Cardiac muscle cell (in vitro differentiated cells and primary cell): ENCODE results near the gene CHPF. TPM values are rescaled to one million over a fixed set of nuclear protein-coding genes. Genes with fewer than 3 reads are reported as not detected.

Experiments used
- DNase-seq, 2 donors: peaks; one replicate each; pipeline versions ENCODE4 v3.0.0 to v3.0.0-alpha.2; 2010 to 2017; ENCODE audit warnings: low read depth in 1 of 2, low spot score in 1 of 2
- H3K27ac ChIP-seq: fragments of 200-600 bp; sonication (generic); 2 replicates; pipeline ENCODE4 v1.5.1; 2016
- H3K27me3 ChIP-seq: fragments of 200-600 bp; sonication (generic); 2 replicates; pipeline ENCODE4 v1.6.0; 2016; ENCODE audit warnings: control low read depth
- H3K36me3 ChIP-seq: fragments of 200-600 bp; sonication (generic); 2 replicates; pipeline ENCODE4 v1.5.1; 2016; ENCODE audit warnings: control low read depth
- H3K4me1 ChIP-seq: fragments of 200-600 bp; sonication (generic); 2 replicates; pipeline ENCODE4 v1.8.1; 2017; ENCODE audit warnings: low read depth, mild to moderate bottlenecking, mixed run types
- H3K4me3 ChIP-seq: fragments of 200-600 bp; sonication (generic); 2 replicates; pipeline ENCODE4 v1.5.1; 2016; ENCODE audit warnings: mild to moderate bottlenecking
- H3K9me3 ChIP-seq: fragments of 200-600 bp; sonication (generic); 2 replicates; pipeline ENCODE4 v1.5.1; 2017; ENCODE audit warnings: low read depth, mild to moderate bottlenecking, control low read depth
- CTCF ChIP-seq: IDR thresholded peaks from 2 replicates; pipeline ENCODE4 v1.5.1; 2012; ENCODE audit warnings: low read depth, mild to moderate bottlenecking, low read length
- polyA plus RNA-seq: library from polyadenylated mRNA; unstranded; fragments of >200 nt; fragmentation: Nextera tagmentation; extraction: Ambion mirVana; gene quantifications from 2 replicates; pipeline ENCODE4 v1.2.1, GENCODE V29; 2016
- total RNA-seq: library from RNA; depleted of rRNA; stranded (reverse); fragments of >200 nt; gene quantifications from 2 replicates; pipeline ENCODE4 v1.2.3, GENCODE V29; 2016

Gene CHPF
- total and polyA plus RNA-seq, 2 experiments from 2014 or later, result 208 to 301 TPM

DNA sequence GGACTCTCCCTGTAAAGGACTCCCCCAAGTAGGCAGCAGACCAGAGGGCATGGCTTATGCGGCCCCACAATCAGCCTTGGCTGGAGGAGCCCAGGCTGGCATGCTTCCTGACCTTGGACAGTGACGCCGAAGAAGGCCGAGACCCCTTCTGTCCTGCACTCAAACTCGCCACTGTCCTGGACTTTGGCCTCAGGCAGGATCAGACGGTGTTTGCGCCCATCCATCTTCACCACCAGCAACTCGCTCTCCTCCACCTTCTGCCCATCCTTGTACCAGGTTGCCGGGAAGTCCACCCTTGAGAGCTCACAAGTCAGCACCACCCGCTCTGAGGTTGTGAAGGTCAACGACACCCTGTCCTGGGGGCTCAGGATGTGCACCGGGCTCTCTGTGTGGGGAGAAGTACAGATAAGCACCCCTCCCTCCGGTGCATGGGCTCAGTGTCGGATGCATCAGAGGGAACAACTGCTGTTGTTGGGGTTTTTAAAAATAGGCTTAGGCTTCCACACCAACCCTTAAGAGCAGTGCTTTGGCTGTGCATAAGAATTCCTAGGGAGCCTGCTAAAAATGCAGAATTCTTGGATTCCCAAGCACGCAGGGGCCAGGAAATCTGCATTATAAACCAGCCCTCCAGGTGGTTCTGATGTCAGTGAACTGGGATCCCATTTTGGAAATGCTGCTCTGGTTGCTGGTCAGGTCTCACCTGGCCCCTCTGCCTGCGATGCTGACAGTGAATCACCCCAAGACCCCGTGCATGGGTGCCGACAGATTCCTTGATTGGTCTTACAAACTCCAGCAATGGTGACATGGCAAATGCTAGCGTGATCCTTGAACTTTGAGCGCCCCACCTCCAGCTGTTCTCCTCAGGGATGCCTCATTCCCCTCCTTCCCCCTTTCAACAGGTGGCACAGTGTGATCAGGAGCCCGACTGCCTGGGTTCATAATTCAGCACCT lies 21.8 kb upstream of the CHPF start:
- Histone ChIP-seq H3K9me3 (no peaks in the 10 kb centered on the region), H3K4me3 (no peak overlapping the region), H3K4me1 (peaks cover 19% of the 10 kb centered on the region), H3K27me3 (no peaks in the 10 kb centered on the region), H3K36me3 (peaks cover 59% of the 10 kb centered on the region), H3K27ac (no peak overlapping the region)
- no peak for DNase-seq
- no peak for TF ChIP-seq CTCF

DNA sequence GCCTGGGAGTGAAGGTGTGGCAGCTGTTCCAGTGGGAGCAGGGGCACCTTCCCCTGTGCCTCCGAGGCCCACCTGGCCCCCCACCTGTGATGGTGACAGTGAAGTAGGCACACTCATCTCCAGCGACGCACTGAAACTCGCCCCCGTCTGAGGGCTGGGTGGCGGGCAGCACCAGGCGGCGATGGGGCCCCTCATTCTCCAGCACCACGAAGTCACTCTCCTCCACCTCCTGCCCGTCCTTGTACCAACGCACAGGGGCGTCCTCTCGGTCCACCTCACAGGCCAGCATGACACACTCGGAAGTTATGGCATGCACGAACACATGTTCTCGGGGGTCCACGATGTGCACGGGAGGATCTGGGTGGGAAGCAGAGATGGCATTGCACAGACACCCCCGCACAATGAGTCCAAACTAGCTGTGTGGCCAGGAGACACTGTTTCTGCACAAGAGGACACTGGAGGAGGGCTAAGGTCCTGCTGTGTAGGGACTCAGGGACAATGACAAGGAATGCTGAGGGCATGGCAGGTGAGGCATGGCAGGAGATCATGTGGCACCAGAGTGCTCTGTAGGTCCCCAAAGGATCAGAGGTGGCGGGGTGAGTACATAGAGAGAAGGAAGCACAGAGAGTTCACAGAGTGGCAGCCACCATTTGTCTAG lies 19.8 kb upstream of the CHPF start:
- H3K4me1 ChIP-seq, result peaks cover 7% of the 10 kb centered on the region
- peaks cover 59% of the 10 kb centered on the region for H3K36me3 ChIP-seq
- H3K27ac ChIP-seq, result no peak overlapping the region
- H3K4me3 ChIP-seq, result no peak overlapping the region
- TF ChIP-seq CTCF, result no peak
- DNase-seq, result no peak
- no peaks in the 10 kb centered on the region for H3K27me3 ChIP-seq
- H3K9me3 ChIP-seq, result no peaks in the 10 kb centered on the region

- Histone ChIP-seq H3K36me3 (peaks cover 55% of the 10 kb centered on the region), H3K4me3 (no peak overlapping the region), H3K27ac (peak overlapping the region; percentile 79), H3K27me3 (no peaks in the 10 kb centered on the region), H3K4me1 (peaks cover 7% of the 10 kb centered on the region), H3K9me3 (no peaks in the 10 kb centered on the region)
- no peak for TF ChIP-seq CTCF
- no peak for DNase-seq
Observed at GRCh38 chr2:219562049-219563020, 18.7 kb upstream of the CHPF start.

DNA sequence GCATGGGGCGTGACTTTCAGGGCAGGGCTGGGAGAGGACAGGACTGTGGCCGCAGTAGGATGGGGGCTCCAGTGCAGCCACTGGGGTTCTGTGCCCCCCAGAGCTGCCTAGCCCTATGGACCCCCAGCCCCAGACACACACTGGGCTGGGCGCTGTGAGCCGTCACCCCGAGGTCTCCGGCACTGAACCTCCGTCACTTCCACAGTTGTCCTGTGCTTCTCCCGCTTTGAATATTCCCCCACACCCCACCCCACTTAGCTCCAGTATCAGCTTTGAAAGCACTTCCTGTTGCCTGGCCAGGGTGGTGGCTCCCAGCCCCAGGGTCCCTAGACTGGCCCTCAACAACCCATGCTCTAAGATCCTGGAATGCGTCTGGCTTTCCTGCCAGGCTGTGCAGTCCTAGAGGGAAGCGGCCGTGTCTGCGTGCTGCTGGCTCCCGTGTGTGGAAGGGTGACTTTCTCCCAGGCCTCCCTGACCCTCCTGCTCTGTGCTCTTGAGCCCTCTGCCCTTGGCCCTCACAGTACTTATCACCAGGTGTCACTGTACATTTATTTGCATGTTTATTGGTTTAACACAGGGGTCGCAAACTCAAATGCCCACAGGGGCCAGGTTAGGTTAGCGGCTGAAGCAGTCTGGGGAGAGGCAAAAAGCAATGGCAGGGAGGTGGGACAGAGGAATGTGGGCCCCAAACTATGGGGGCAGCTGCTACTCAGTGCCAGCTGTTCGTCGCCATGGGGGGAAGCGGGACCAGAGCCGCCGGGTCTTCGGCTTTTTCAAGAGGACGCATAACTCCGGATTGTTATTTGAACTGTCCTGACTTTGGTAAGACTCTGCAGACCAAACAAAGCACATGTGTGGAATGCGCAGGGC lies 17.8 kb upstream of the CHPF start:
- DNase-seq, result peak in 1 of 2 donors; percentile 53
- Histone ChIP-seq H3K36me3 (peaks cover 50% of the 10 kb centered on the region), H3K27ac (peak overlapping the region; percentile 79)

More for the DNA sequence above, 17.8 kb upstream of the CHPF start:
- H3K9me3 ChIP-seq, result no peaks in the 10 kb centered on the region
- no peak overlapping the region for H3K4me3 ChIP-seq
- no peaks in the 10 kb centered on the region for H3K27me3 ChIP-seq
- peaks cover 7% of the 10 kb centered on the region for H3K4me1 ChIP-seq
- TF ChIP-seq CTCF, result no peak
